Stimulated activated CD4-positive, alpha-beta T cell treated with anti-CD3 and anti-CD28 coated beads, Interleukin-12 subunit alpha, Interleukin-12 subunit beta, amount 100 ng/mL, for 24 hours (primary cell): ENCODE data around the gene FAM219B.
"Not testable (repeated sequence)": the region's sequence is repeated elsewhere in the genome, so short reads cannot be mapped to it uniquely, and the experiment has no call there.

ENCODE experiments used
- DNase-seq, 2 experiments: peaks; one replicate each; pipeline ENCODE4 v3.0.0-alpha.2; 2020; ENCODE audit warnings: low read depth in 2 of 2

Gene FAM219B

DNA sequence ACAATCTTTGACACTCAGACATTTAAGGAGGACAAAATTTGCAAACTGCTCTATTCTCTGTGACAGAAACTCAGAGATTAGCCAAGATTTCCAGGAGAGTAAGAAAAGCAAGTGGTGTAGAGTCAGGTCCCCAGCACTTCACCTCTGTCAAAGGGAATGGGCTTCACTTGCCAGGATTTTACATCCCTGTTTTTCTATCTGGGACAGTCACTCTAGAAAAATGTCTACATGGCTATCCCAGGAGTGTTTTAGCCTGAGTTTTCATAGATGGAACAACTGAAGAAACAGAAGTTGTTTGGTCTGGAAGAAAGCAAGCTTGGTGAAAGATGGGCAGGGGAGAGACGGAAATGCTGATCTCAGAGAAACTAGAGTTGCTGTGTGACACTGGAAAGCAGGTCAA is 3.0 kb downstream of the FAM219B start:
- no peak for DNase-seq

DNA sequence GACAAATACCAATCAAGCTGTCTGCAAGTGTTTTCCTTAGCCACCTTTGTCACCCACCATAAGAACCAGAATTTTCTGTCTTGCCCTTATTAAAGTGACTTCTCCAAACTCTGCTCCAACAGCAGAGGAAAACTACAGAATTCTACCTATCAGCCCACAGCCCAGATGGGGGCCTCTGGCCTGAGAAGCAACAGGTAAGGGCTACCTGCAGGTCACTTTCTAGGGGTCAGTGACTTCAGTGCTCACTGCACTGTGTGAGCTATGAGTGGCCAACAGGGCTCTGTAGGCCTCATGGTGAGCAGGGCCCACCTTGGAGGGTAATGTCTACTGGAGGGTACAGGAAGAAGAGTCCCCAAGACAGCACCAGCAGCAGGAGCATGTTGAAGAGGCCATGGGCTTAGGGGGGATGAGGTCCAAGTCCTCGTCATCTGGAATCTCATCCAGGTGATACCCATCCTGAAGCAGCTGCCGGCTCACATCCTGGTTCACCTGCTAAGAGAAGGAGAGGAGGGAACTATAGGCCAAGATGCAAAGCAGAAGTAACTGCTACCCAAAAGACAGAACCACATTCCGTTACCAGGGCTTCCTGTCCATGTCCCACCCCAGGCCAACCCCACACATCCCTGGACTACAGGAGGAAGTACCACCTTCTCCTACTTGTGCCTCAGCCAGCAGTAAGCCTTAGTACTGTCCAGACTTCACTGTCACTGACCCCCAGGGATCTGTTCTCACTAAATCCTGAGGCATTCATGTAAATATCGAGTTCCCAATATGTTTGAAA is 4.2 kb downstream of the FAM219B start:
- DNase-seq = no peak

DNA sequence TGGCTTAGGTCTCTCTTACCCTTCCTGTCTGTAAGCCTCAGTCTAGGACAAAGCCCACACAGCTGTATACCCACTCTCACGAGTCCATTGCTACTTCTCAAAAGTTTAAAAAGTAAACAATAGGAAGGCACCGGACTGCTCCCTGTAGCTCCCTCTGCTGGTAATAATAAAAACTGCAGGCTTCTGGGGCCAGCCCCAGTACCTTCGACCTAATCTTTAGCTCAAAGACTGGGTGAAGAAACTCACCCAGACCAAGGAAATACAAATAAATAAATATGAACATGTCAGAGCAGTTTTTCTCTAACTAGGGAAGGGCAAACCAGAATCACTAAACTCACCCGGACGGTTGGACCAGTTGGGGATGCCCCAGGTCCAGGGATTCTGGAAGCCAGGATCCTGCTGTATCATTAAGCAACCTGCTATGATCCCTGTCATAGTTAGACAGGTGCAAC is 5.0 kb downstream of the FAM219B start:
- DNase-seq = peak in 1 of 2 experiments; percentile 53

DNA sequence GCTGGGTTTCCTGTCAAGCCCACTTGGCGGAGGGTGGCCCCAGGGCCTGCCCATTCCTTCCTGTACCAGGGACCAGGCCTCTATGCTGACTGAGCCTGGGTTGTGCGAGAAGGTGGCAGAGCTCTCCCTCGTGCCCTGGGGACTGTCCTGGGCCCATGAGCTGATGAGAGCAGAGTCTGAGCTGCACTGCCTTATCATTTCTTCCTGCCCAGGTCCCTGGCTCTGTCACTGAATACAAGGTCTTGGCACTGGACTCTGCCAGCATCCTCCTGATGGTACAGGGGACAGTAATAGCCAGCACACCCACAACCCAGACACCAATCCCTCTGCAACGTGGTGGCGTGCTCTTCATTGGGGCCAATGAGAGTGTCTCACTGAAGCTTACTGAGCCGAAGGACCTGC is 9.3 kb downstream of the FAM219B start:
- no peak for DNase-seq

DNA sequence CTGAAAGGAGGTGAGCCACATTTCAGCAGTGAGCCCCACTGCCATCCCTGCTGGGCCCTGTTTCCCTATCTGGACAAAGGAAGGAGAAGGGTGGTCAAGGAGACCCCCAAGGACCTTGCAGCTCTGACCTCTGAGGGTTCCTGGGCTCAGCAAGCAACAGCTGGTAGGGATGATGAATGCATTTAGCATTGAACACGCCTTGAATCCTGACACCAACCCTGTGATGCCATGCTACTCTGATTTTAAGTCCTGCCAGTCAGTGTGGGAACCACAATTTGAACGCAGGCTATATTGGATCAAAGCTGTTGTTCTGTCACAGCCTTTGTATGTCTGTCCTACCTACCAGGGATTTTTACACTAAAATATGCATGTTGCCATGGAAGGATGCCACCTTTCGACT is 10.3 kb downstream of the FAM219B start:
- no peak for DNase-seq

DNA sequence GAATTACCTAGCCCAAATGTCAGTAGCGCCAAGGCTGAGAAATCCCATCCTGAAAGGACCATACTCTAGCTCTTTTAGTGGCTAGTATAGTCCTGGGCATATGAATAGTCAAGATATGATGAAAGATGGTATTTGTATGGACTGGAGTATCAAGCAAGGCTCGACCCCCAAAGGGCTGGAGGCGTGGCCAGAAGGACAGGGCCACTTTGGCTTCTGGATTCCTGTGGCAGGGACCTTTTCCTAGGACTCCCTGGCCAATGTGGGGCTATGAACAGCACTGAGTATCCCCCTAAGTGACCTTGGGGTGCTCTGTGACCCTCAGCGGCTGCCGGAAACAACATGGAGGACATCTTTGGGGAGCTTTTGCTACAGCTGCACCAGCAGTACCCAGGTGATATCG is 10.8 kb downstream of the FAM219B start:
- no peak for DNase-seq

DNA sequence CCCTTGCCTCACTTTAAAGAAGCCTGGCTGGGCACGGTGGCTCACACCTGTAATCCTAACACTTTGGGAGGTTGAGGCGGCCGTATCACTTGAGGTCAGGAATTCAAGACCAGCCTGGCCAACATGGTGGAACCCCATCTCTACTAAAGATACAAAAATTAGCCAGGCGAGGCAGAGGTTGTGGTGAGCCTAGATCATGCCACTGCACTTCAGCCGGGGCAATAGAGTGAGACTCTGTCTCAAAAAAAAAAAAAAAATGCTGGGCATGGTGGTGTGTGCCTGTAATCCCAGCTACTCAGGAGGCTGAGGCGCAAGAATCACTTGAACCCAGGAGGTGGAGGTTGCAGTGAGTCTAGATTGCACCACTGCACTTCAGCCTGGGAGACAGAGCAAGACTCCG is 12.3 kb downstream of the FAM219B start:
- DNase-seq = not testable (repeated sequence)

DNA sequence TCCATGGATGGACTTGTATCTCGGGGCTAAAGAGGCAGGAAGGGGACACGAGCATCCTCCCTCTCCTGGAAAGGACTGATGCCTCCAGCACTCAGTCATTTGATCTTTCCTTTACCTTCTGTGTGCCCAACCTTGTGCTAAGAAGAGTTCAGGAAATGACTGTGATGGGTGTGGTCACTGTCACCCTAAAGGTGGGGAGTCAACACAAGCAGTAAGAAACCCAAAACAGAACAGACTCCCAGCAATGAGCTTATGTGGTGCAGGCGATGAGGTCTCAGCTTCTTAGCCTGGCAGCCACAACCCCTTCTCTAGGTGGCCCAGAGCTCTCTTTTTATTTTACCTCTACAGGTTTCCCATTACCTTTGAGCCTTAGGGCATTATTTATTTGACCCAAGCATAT is 13.0 kb downstream of the FAM219B start:
- no peak for DNase-seq

DNA sequence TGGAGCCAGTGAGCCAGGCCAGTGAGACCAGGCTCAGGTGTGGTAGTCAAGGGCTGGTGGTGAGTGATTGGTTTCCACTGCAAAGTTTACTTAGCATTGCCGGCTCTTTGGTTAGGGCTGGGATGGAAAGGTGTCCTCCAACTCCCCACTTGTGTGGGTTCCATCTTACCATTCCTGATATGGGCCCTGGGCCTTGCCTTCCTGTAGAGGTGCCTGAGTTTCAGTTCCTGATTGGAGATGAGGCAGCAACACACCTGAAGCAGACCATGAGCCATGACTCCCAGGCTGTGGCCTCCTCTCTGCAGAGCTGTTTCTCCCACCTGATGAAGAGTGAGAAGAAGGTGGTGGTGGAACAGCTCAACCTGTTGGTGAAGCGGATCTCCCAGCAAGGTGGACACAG is 13.7 kb downstream of the FAM219B start:
- no peak for DNase-seq

DNA sequence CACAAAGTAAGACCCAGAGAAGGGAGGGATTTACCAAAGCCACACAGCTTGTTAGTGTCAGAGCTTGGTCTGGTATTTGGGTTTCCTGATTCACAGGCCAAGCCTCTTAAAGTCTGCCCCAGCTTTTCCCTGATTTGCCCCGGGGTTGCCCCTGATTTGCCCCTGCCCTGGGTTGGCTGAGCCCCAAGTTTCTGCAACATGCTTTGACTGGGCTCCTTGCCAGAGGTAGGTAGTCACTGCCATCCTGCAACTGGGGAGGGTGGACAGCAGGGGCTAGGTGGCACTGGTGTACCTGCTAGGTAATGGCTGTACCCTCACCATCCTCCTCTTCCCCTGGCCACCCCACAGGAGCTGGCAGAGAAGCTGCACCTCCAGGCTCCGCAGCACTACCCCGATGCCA is 14.3 kb downstream of the FAM219B start:
- DNase-seq = no peak

DNA sequence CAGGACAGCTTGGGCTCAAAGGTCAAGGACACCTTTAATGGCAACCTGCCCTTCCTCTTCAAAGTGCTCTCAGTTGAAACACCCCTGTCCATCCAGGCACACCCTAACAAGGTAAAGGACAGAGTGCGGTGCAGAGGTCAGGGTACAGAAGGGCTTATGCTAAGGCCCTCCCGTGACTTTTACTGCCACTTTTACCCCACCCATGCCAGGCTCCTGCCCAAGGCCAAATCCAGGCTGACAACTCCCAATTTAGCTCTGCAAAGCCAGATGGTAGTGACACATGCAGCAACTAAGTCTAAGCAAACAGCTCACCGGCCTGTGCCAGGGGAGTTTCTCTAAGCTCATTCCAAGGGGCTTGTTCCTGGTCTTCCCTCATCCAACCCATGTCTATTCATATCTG is 15.2 kb downstream of the FAM219B start:
- no peak for DNase-seq

DNA sequence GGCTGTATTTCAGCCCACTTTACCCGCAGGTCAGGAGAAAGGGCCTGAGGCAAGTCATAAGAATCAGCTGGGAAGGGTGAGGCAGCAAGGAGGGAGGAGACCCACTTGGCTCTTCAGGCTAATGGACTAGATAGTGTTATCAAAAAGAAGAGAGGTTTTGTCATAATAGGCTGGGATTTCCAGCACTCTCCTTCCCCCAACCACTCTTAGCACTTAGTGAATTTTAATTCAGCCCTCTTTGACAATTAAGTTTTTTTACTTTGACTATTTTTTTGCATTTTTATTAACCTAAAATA is 16.0 kb downstream of the FAM219B start:
- no peak for DNase-seq

DNA sequence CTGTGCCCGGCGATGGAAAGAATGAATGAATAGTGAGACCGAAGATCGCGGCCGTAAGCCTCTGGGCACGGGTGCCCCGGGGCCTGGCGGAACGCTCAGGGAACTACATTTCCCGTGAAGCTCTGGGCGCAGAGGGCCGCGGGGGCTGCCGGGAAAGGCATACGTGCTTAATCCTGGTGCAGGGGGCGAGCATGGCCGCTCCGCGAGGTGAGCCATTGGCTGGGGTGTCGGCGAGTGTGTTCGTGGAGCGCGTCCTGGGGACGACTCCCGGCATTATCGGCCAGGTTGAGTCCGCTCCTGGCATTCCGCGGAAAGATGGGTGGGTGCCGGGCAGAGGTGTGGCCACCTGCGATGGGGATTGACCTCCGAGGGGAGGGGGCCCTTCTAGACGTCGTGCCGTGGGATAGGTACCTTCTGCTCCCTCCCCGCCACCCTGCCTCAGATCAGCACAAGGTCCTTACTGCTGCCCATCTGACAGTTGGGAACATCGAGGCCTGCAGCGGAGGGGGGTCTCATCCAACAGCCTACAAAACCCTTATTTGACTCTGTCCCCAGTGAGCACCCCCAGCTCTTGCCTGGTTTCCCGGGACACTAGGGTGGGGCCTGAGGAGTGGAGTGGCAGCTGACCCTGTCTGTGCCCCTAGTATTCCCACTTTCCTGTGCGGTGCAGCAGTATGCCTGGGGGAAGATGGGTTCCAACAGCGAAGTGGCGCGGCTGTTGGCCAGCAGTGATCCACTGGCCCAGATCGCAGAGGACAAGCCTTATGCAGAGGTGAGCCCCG is 16.6 kb downstream of the FAM219B start, which contains the start of gene MPI:
MPI (plus strand) TSS at position 160 of the 782 bp plus-strand sequence; CDS start at position 192, 32 bp downstream.
- DNase-seq = peak; percentile 77 to 87

DNA sequence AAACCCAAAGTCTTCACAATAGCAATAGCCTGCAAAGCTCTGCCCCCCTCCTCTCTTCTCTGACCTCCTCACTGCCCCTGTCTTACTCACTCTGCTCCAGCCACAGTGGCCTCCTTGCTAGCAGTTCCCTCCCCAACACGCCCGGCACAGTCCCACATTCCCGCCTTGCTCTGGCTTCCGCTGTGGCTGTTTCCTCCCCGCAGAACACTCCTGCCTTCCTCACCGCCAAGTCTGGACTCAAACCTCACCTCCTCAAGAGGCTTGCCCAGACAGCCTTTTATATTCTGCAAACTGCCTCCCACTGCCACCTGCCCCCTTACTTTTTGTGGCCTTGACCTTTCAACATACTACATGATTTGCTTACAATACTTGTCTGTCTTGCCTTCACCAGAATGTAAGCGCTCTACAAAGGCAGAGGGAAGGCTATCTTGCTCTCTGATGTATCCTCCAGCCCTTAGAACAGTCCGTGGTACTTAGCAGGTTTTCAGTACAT is 17.2 kb downstream of the FAM219B start:
- DNase-seq = peak in 1 of 2 experiments; percentile 18

DNA sequence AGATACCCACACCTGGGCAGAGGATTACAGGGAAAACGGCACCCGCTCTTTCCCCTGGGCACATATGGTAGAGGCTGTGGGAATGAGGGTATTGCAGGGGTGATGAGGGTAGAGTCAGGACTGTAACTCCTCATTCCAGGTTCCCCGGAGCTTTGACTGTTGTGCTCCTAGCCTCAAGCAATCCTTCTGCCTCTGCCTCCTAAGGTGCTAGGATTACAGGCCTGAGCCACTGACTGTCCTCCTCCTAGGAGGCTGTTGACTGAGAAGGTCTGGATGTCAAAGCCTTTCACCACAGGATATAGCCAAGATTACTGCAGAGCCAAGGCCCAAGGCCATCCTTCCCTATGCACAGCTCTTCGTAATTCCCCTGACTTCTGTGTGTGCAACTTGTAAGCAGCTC is 17.9 kb downstream of the FAM219B start:
- DNase-seq = no peak

DNA sequence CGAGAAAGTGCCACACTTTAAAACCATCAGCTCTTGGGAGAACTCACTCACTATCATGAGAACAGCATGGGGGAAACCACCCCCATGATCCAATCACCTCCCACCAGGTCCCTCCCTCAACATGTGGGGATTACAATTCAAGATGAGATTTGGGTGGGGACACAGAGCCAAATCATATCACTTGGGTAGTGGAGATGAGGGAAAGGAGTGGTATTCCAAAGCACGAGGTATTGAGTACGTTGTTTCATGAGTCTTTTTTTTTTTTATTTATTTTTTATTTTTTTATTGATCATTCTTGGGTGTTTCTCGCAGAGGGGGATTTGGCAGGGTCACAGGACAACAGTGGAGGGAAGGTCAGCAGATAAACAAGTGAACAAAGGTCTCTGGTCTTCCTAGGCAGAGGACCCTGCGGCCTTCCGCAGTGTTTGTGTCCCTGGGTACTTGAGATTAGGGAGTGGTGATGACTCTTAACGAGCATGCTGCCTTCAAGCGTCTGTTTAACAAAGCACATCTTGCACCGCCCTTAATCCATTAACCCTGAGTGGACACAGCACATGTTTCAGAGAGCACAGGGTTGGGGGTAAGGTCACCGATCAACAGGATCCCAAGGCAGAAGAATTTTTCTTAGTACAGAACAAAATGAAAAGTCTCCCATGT is 19.0 kb downstream of the FAM219B start:
- not testable (repeated sequence) for DNase-seq

DNA sequence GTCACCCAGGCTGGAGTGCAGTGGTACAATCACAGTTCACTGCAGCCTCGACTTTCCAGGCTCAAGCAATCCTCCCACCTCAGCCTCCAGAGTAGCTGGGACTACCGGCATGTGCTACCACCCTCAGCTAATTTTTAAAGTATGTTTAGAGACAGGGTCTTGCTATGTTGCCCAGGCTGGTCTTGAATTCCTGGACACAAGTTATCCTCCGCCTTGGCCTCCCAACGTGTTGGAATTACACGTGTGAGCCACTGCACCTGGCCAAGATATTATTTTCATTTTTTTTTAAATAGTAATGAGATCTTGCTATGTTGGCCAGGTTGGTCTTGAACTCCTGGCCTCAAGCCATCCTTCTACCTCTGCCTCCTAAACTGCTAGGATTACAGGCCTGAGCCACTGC is 21.2 kb downstream of the FAM219B start:
- no peak for DNase-seq

DNA sequence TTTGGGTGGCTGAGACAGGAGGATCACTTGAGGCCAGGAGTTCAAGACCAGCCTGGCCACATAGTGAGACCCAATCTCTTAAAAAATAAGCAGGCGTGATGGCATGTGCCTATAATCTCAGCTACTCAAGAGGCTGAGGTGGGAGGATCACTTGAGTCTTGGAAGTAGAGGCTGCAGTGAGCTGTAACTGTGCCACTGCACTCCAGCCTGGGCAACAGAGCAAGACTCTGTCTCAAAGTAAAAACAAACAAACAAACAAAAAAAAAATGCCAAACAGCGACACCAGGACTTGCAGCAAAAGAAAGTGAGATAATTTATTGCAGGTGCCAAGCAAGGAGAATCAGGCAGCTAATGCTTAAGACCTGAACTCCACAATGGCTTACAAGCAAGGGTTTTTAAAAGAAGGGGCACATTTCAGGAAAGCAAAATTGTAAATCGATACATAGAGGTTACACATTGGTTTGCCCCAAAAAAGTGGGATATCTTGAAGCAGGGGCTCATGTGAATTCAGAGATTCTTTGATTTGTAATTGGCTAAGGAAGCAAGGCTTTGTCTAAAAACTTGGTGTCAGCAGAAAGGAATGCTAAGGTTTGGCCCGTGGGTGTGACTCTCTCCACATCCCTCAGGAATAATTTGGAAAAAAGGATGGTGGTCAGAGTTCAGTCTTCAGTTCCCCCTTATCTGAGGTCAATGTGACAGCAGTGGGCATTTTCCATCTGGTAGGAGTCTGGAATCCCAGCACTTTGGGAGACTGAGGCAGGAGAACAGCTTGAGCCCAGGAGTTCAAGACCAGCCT is 22.0 kb downstream of the FAM219B start:
- no peak for DNase-seq

DNA sequence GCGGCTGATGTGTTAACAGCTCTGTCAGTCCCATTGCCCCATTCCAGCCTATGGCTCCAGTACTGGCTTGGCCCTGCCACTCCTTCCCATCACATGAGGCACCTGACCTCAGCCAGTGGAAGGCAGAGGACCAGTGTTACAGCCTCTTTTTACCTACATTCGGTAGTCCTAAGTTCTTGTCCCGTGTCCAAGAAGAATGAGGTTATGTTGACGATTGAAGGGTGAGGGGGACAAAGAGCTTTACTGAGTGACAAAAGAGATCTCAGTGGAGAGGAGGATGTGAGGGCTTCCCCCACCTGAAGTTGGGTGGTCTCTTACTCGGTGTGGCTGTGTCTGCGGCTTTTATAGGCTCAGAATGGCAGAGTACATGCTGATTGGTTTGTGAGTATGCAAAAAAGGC is 24.1 kb downstream of the FAM219B start:
- no peak for DNase-seq

DNA sequence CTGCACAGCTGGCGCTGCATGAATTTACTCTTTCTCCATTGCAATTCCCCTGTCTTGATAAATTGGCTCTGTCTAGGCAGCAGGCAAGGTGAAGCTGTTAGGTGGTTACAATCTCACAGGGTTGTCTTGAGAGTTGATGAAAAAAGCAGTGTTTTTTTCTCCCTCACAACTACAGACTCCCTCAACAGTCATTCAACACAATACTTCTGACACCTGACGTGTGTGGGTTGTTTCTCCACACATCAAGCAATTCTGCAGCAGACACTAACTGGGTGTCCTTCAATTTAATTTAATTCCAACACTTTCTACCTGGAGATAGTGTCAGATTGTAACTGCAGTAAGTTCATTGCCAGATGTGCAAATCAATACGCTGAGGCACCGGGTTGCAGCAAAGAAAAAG is 28.4 kb downstream of the FAM219B start:
- DNase-seq = no peak

DNA sequence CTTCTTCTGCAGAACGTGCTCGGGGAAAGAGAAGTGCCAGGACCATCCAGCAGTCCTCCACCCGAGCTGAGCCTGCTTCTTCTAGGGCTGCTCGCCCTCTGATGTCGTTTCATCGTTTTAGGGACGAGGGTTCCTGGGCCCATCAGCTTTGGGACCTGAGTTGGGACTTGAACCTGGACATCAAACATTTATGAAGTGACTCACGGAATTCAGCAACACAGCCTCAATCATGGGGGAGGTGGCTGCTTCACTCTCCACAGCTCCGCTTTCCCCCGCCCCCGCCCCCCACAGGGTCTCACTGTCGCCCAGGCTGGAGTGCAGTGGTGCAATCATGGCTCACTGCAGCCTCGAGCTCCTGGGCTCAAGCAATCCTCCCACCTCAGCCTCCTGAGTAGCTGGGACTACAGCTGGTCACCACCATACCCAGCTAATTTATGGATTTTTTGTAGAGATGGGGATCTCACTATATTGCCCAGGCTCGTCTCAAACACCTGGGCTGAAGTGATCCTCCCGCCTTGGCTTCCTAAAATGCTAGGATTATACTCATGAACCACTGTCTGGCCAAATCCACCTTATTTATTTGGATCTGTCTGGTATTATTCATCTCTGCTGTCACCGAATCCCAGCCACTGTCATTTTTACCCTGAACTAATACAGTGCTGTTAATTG is 32.8 kb downstream of the FAM219B start:
- no peak for DNase-seq
